ENCODE results near the gene ARIH1. TPM values are rescaled to one million over a fixed set of nuclear protein-coding genes. Genes with fewer than 3 reads are reported as not detected.

The ARIH1 gene
- total and polyA plus RNA-seq, 2 donors (not counting 1 experiment from before 2014, with no cell fraction given) = 27.9 to 199 TPM

- Histone ChIP-seq H3K79me2 (ENCODE audit: control insufficient read depth, insufficient read depth, low read length) (peaks cover 99% of the 10 kb centered on the region), H3K27ac (ENCODE audit: low read length in 2 of 2) (no peak overlapping the region), H3K27me3 (replicated peaks in 1 of 4; ENCODE audit: control extremely low read depth in 1 of 4, control insufficient read depth in 3 of 4, insufficient read depth in 4 of 4, low read length in 3 of 4) (no peaks in the 10 kb centered on the region), H3K9me3 (ENCODE audit: control extremely low read depth in 1 of 3, control insufficient read depth in 2 of 3, insufficient read depth in 1 of 3, low read length in 2 of 3) (peaks cover 0 to 3% (median 2%) of the 10 kb centered on the region in 3 donors), H3K4me2 (replicated peaks; ENCODE audit: low read depth, low read length, poor library complexity, severe bottlenecking) (no peak overlapping the region), H2AFZ (ENCODE audit: insufficient read depth, low read depth, low read length, poor library complexity, severe bottlenecking) (no peak overlapping the region), H3K36me3 (replicated peaks in 1 of 2; ENCODE audit: control extremely low read depth in 1 of 2, control insufficient read depth in 1 of 2, extremely low read depth in 1 of 2, insufficient read depth in 2 of 2, low read length in 1 of 2) (peaks cover 0 to 2% of the 10 kb centered on the region in 2 experiments), H3K4me3 (ENCODE audit: control extremely low read depth in 1 of 5, extremely low read depth in 1 of 5, insufficient read depth in 1 of 5, low read depth in 2 of 5, low read length in 4 of 5) (no peak overlapping the region), H3K4me1 (ENCODE audit: control insufficient read depth in 2 of 2, insufficient read depth in 2 of 2, low read length in 2 of 2) (peaks cover 0 to 3% of the 10 kb centered on the region in 2 donors), H3K9ac (ENCODE audit: low read length) (no peak overlapping the region), H4K20me1 (ENCODE audit: control insufficient read depth, insufficient read depth, low read length, poor library complexity, severe bottlenecking) (peaks cover 92% of the 10 kb centered on the region)
- peaks cover 2% of the 10 kb centered on the region for H3K9me3 Mint-ChIP-seq (ENCODE audit: insufficient read depth)
- intact Hi-C loops (cut with micrococcal nuclease) = no loop called here
- peaks cover 47% of the 10 kb centered on the region for H3K4me1 Mint-ChIP-seq
- no CpG with 5 or more reads among the region's 4 CpGs for WGBS (ENCODE audit: insufficient coverage)
- no peaks in the 10 kb centered on the region for H3K27me3 Mint-ChIP-seq
- H3K4me3 Mint-ChIP-seq = no peak overlapping the region
- POLR2A ChIA-PET = no interaction called here
- ATAC-seq (ENCODE audit: low read depth) (no peak), DNase-seq (no peak)
- CTCF ChIA-PET = interaction anchor here (0.7 kb wide), 1 partner anchor 514 kb away, joined by 3 read pairs; no protein-coding TSS in a partner anchor
- TF ChIP-seq EZH2 (IDR thresholded peaks at IDR 0.05; ENCODE audit: borderline replicate concordance, insufficient read depth, low read depth, low read length, poor library complexity, severe bottlenecking) (no peak), CTCF (IDR thresholded peaks at IDR 0.05) (no peak)
- no peak overlapping the region for H3K27ac Mint-ChIP-seq
These were observed 37.4 kb downstream of the ARIH1 start for GRCh38 chr15:72511536-72511935.

GRCh38 chr15:72515591-72516389, 41.7 kb downstream of the ARIH1 start:
- no peak overlapping the region for H3K4me3 ChIP-seq (ENCODE audit: control extremely low read depth in 1 of 5, extremely low read depth in 1 of 5, insufficient read depth in 1 of 5, low read depth in 2 of 5, low read length in 4 of 5)
- intact Hi-C loops (cut with micrococcal nuclease) = no loop called here
- peaks cover 32% of the 10 kb centered on the region for H3K4me1 Mint-ChIP-seq
- ATAC-seq (ENCODE audit: low read depth) = no peak
- no peak overlapping the region for H2AFZ ChIP-seq (ENCODE audit: insufficient read depth, low read depth, low read length, poor library complexity, severe bottlenecking)
- H3K79me2 ChIP-seq (ENCODE audit: control insufficient read depth, insufficient read depth, low read length) = peaks cover 91% of the 10 kb centered on the region
- peaks cover 0 to 5% of the 10 kb centered on the region in 2 donors for H3K4me1 ChIP-seq (ENCODE audit: control insufficient read depth in 2 of 2, insufficient read depth in 2 of 2, low read length in 2 of 2)
- peaks cover 2 to 6% (median 2%) of the 10 kb centered on the region in 3 donors for H3K9me3 ChIP-seq (ENCODE audit: control extremely low read depth in 1 of 3, control insufficient read depth in 2 of 3, insufficient read depth in 1 of 3, low read length in 2 of 3)
- POLR2A ChIA-PET = interaction anchor here (0.5 kb wide), 1 partner anchor 16 kb away, joined by 4 read pairs; no protein-coding TSS in a partner anchor
- no peak overlapping the region for H3K4me2 ChIP-seq (replicated peaks; ENCODE audit: low read depth, low read length, poor library complexity, severe bottlenecking)
- DNase-seq = no peak
- H3K36me3 ChIP-seq (replicated peaks in 1 of 2; ENCODE audit: control extremely low read depth in 1 of 2, control insufficient read depth in 1 of 2, extremely low read depth in 1 of 2, insufficient read depth in 2 of 2, low read length in 1 of 2) = peaks cover 5 to 7% of the 10 kb centered on the region in 2 experiments
- H3K27me3 Mint-ChIP-seq = no peaks in the 10 kb centered on the region
- CTCF ChIA-PET = interaction anchor here (1.1 kb wide), 1 partner anchor 18 kb away, joined by 4 read pairs; no protein-coding TSS in a partner anchor
- no peaks in the 10 kb centered on the region for H3K27me3 ChIP-seq (replicated peaks in 1 of 4; ENCODE audit: control extremely low read depth in 1 of 4, control insufficient read depth in 3 of 4, insufficient read depth in 4 of 4, low read length in 3 of 4)
- peaks cover 3% of the 10 kb centered on the region for H3K9me3 Mint-ChIP-seq (ENCODE audit: insufficient read depth)
- H3K27ac Mint-ChIP-seq = no peak overlapping the region
- TF ChIP-seq EZH2 (IDR thresholded peaks at IDR 0.05; ENCODE audit: borderline replicate concordance, insufficient read depth, low read depth, low read length, poor library complexity, severe bottlenecking) = no peak
- no peak for TF ChIP-seq CTCF (IDR thresholded peaks at IDR 0.05)
- H3K27ac ChIP-seq (ENCODE audit: low read length in 2 of 2) = no peak overlapping the region
- no peak overlapping the region for H3K4me3 Mint-ChIP-seq
- H3K9ac ChIP-seq (ENCODE audit: low read length) = no peak overlapping the region
- H4K20me1 ChIP-seq (ENCODE audit: control insufficient read depth, insufficient read depth, low read length, poor library complexity, severe bottlenecking) = peaks cover 77% of the 10 kb centered on the region

Data from B cell (primary cell).